Ovary (tissue), 9 donors: ENCODE results near the gene ENPP6. TPM values are rescaled to one million over a fixed set of nuclear protein-coding genes. Genes with fewer than 3 reads are reported as not detected.

Experiments used
- DNase-seq, 5 donors: peaks; one replicate each; pipeline ENCODE4 v3.0.0-alpha.2; 2019 to 2020
- H3K27ac ChIP-seq, 2 donors: fragments of 200-600 bp; one replicate each; pipeline versions ENCODE4 v1.5.1 to v1.8.0; 2019 to 2022
- H3K27me3 ChIP-seq: fragments of 200-600 bp; one replicate; pipeline ENCODE4 v1.8.0; 2022
- H3K36me3 ChIP-seq: fragments of 200-600 bp; sonication (generic); one replicate; pipeline ENCODE4 v1.5.1; 2019
- H3K4me1 ChIP-seq: one replicate; pipeline ENCODE4 v1.8.1; 2013; ENCODE audit warnings: mild to moderate bottlenecking, moderate library complexity; ENCODE audit not compliant: insufficient read depth
- H3K4me3 ChIP-seq: fragments of 200-600 bp; sonication (generic); one replicate; pipeline ENCODE4 v1.5.1; 2017
- H3K9me3 ChIP-seq, 2 donors: fragments of 200-600 bp in 1 of 2; sonication (generic) in 1 of 2; one replicate each; pipeline versions ENCODE4 v1.5.1 to v1.8.1; 2013 to 2019; ENCODE audit warnings: mild to moderate bottlenecking in 1 of 2, moderate library complexity in 1 of 2
- CTCF ChIP-seq, 3 donors: fragments of 450-650 bp in 2 of 3; fragments of 200-600 bp in 1 of 3; IDR thresholded peaks; one replicate each; pipeline versions ENCODE4 v1.5.1 to v1.8.0; 2016 to 2022; ENCODE audit warnings: antibody characterized with exemption in 3 of 3, mild to moderate bottlenecking in 1 of 3
- EP300 ChIP-seq: sonication (generic); formaldehyde crosslinking; IDR thresholded peaks from one replicate; pipeline ENCODE4 v1.6.1; 2017; ENCODE audit warnings: antibody characterized with exemption
- POLR2A ChIP-seq: fragments of 450-650 bp; IDR thresholded peaks from one replicate; pipeline ENCODE4 v1.6.1; 2017; ENCODE audit warnings: antibody characterized with exemption, mild to moderate bottlenecking, moderate library complexity
- WGBS, 3 donors: extraction: QIAGEN DNeasy Blood & Tissue Kit in 1 of 3; methylation state at CpG; one replicate each; pipeline versions ENCODE4 v1.1.5 to v1.1.7; 2013 to 2017; 5-methylcytosine and 5-hydroxymethylcytosine counted together
- intact Hi-C, 4 donors: fragments of 100-400 bp; cut with DNase I; formaldehyde crosslinking; loops; one replicate each; pipeline versions ENCODE4 v1.11.0 to v1.15.1; 2022 to 2023
- polyA plus RNA-seq, 2 donors: library from polyadenylated mRNA; stranded (reverse); fragments of 200-250 nt in 1 of 2; fragments of 350-450 nt in 1 of 2; fragmentation: Illumina TruSeq in 1 of 2; extraction: RNeasy Lipid Tissue Mini Kit (QIAGEN cat#74804) in 1 of 2; gene quantifications; one replicate each; pipeline ENCODE4 v1.2.3, GENCODE V29; 2013 to 2014
- total RNA-seq, 7 donors: library from RNA; depleted of rRNA in 2 of 7; stranded (reverse); fragments of >200 nt in 2 of 7; fragmentation: NEBNext Ultra II Directional in 3 of 7; extraction: Animal tissue kit (Norgen Biotek cat#: 25700) in 3 of 7; gene quantifications; one replicate each; pipeline versions ENCODE4 v1.1.0 to v1.2.4, GENCODE V29; 2016 to 2023
- donor health status: DM: no; HTN: no; CAD: no; lungs with moderate emphysema.
- donor health status: DM: no; HTN: no; CAD: no.
- donor health status: Bipolar disorder and iron deficiency.
- donor health status: DM: yes; HTN: yes; CAD: no.
- donor health status: DM: no; HTN: no; CAD: no.
- donor health status: DM: yes; HTN: yes; CAD: no.

The ENPP6 gene
- total and polyA plus RNA-seq, 9 donors: 1.7 to 20.8 (median 9.4) TPM

GRCh38 chr4:184238072-184238745 lies 20.5 kb upstream of the ENPP6 start:
- intact Hi-C loops: no loop called here
- WGBS, 3 donors: 84 to 88% (median 86%) methylated on average over 8 of the region's 8 CpGs
- no peaks in the 10 kb centered on the region for H3K27me3 ChIP-seq
- DNase-seq: no peak
- H3K27ac ChIP-seq: no peak overlapping the region
- no peaks in the 10 kb centered on the region for H3K4me1 ChIP-seq
- no peaks in the 10 kb centered on the region for H3K36me3 ChIP-seq
- no peak overlapping the region for H3K4me3 ChIP-seq
- no peak for TF ChIP-seq CTCF (IDR thresholded peaks at IDR 0.05)
- no peak for TF ChIP-seq POLR2A
- no peak for TF ChIP-seq EP300
- H3K9me3 ChIP-seq: no peaks in the 10 kb centered on the region

- Histone ChIP-seq H3K27me3 (no peaks in the 10 kb centered on the region), H3K36me3 (no peaks in the 10 kb centered on the region), H3K27ac (no peak overlapping the region), H3K9me3 (no peaks in the 10 kb centered on the region), H3K4me3 (no peak overlapping the region), H3K4me1 (no peaks in the 10 kb centered on the region)
- no peak for TF ChIP-seq EP300
- TF ChIP-seq CTCF (IDR thresholded peaks at IDR 0.05): no peak
- TF ChIP-seq POLR2A: no peak
- 53 to 58% (median 53%) methylated on average over 2 of the region's 2 CpGs for WGBS, 3 donors
- intact Hi-C loops: no loop called here
- DNase-seq: no peak
Observed at GRCh38 chr4:184237612-184238011, 19.9 kb upstream of the ENPP6 start.

GRCh38 chr4:184235526-184235925 lies 17.9 kb upstream of the ENPP6 start:
- 83 to 85% (median 85%) methylated on average over 3 of the region's 3 CpGs for WGBS, 3 donors
- no peak for TF ChIP-seq CTCF (IDR thresholded peaks at IDR 0.05)
- TF ChIP-seq POLR2A: no peak
- no peak for TF ChIP-seq EP300
- DNase-seq: no peak

GRCh38 chr4:184234155-184234554 lies 16.5 kb upstream of the ENPP6 start:
- Histone ChIP-seq H3K4me3 (no peak overlapping the region), H3K27ac (no peak overlapping the region), H3K27me3 (no peaks in the 10 kb centered on the region), H3K4me1 (no peaks in the 10 kb centered on the region), H3K9me3 (no peaks in the 10 kb centered on the region), H3K36me3 (no peaks in the 10 kb centered on the region)
- 80 to 86% (median 85%) methylated on average over 4 of the region's 4 CpGs for WGBS, 3 donors
- no peak for DNase-seq
- intact Hi-C loops: no loop called here
- TF ChIP-seq CTCF (IDR thresholded peaks at IDR 0.05) (no peak), POLR2A (no peak), EP300 (no peak)

More at GRCh38 chr4:184235526-184235925, 17.9 kb upstream of the ENPP6 start:
- Histone ChIP-seq H3K36me3 (no peaks in the 10 kb centered on the region), H3K27ac (no peak overlapping the region), H3K4me3 (no peak overlapping the region), H3K4me1 (no peaks in the 10 kb centered on the region), H3K9me3 (no peaks in the 10 kb centered on the region), H3K27me3 (no peaks in the 10 kb centered on the region)
- intact Hi-C loops: no loop called here
